Fibroblast of gingiva (primary cell): ENCODE results near the gene SYTL1.
A peak's percentile ranks its signal among the peaks of the same experiment; 100 is the strongest.

ENCODE experiments used
- DNase-seq: peaks from one replicate; pipeline ENCODE4 v3.0.0-alpha.2; 2011; ENCODE audit warnings: low read depth

SYTL1 gene

DNA sequence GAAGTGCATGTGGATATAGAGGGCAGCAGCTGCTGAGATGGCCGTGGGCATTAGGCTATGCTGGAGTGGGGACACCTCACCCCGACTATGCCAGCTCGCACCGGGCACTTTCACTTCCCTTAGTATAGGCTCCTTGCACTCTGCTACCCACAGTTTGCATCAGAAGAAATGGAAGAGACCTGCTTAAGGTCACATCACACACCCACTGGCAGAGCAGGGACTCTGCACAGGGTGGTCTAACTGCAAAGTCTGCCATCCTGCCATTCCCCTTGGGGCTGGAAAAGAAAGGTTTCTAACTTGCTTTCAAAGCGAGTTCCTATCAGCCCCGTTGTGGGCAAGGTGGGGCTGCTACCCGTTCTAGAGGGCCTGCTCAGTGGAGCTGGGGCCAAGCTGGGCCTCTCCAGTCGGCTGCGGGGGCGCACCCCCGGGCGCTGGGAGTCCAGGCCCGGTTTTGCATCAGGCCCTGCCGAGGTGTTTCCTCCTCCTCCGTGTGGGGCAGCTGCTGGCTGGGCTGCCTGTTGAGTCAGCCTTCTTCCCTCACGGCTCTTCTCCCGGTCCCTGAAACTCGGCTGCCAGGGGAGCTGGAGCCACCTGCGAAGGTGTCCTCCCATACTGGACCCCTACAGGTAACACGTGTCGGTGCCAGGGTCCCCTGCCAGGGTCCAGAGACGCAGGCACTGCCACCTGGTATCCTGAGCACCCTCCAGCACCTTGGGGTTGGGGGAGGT lies at the start of gene SYTL1:
TSS of gene SYTL1 (plus strand) at position 498 of the 728 bp plus-strand sequence. CDS start 3,313 bp downstream, outside the sequence.
- peak; percentile 30 for DNase-seq

- no peak for DNase-seq
Measured at GRCh38 chr1:27292106-27292505, 49.7 kb upstream of the SYTL1 start.

DNA sequence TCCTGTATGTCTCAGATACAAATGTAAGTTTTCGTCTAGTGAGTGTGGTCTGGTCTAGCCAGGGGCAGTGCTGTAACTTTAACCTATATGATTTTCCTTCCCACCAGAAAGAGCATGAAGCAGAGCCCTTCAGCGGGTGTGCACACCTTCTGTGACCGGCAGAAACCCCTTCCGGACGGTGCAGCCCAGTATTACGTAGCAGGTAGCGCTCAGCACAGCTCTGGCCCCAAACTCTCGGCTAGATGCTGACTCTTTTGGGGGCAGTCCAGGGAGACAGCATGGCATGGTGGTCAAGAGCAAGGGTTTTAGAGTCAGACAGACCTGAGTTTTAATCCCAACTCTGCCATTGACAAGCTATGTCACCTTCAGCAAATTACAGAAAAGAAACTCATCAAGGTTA lies 47.9 kb upstream of the SYTL1 start:
- no peak for DNase-seq

DNA sequence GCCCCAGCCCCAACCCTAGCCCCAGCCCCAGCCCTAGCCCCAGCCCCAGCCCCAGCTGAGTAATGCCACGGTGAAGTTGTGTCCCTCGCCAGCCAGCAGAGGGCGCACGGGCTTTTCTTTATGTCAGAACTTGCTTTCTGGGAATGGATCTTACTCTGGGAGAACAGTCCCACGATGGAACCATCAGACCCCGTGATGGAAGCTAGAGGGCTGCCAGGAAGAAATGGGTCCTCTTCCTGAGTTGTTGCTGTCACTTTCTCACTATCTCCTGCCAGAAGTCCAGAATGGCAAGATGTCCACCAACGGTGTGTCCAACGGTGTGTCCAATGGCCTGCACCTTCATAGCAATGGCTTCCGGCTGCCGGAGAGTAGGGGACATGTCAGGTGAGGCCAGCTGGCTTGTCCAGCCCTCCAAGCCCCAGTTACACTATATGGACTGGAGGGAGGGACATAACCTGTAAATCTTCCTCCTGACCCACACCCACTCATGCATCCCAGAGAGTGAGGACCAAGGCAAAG lies 45.0 kb upstream of the SYTL1 start:
- peak; percentile 30 for DNase-seq

DNA sequence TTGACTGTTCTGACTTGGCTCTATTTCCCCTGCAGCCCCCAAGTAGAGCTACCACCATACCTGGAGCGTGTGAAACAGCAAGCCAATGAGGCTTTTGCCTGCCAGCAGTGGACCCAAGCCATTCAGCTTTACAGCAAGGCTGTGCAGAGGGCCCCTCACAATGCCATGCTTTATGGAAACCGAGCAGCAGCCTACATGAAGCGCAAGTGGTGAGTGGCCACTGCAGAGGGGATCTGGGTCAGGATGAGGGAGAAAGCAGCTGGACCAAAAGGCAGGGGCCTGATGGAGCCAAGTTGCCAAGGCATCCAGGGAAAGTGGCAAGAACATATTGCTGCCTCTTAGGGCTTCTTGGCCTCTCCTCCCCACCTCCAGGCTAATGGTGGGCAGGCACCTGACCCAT lies 43.9 kb upstream of the SYTL1 start:
- no peak for DNase-seq

DNA sequence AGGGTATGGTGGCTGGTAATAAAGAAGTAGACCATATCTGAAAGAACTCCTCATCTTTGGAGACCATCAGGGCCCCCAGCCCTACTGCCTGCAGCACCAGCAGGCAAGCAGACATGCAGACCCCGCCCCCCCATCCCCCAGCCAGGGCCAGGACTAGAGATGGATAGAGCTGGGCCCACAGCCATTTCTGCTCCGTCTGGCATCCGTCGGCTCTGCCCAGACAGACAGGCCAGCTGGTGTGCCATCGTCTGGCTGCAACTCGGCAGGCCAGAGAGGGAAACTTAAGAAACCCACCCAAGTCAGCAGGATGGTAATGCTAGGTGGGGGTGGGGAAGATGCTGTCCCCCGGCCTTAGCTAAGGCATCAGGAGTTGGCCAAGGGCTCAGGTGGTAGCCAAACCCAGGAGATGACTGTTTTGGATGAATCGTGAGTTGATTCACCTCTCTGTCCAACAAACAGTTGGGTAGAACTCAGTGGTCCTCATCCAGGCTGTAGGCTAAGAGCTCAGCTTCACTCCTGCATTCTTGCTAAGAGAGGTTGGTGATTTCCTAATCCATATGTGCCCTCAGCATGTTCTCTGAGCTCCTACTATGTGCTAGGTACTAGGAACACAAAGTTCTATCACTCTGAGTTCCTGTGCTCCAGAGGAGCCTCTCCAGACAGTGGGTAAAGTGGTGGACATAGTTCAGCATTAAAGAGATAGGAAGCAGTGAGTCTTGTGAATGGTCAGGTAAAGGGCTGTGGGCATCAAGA lies 43.0 kb upstream of the SYTL1 start:
- no peak for DNase-seq

DNA sequence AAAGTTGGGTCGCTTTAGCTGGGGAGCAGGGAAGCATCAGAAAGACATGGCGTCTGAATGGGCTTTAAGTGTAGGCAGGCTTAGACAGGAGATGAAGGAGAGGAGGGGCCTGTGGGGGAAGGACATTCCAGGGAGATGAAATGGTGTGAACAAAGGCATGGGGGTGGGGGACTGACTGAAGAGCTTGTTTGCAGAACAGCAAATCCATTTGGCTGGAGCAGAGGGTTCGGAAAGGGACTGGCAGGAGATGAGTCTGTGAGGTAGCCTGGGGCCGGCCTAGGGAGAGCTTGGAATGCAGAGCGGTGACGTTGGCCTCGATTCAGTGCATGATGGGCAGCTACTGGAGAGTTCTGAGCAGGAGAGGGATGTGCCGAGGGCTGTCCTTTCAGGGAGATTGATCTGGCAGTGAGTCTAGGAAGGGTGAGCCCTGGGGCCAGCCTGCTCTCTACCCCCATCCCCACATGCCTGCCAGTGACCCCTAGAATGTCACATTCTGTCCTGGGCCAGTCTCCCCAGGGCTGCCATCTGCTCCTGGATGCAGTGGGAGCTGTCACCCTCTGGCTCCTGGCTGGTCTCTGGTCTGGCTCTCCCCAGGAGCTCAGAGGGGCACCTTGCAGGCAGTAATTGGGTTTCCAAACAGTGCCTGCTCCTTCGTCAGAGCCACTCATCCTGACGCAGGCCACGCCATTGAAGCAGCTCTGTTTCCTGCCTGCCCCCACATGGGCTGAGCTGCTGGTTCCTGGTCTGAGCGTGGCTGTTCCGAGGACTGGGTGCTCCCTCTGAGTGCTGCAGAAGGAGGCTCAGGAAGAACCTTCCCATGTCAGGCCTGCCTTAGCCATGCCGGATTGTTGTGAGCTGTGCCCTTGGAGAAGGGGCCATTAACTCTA lies 42.2 kb upstream of the SYTL1 start:
- DNase-seq, result peak; percentile 96

GRCh38 chr1:27300341-27301051 lies 41.3 kb upstream of the SYTL1 start:
- DNase-seq, result peak; percentile 83

- DNase-seq, result no peak
Measured at GRCh38 chr1:27301052-27301422, 40.8 kb upstream of the SYTL1 start.

GRCh38 chr1:27301582-27302199 lies 40.1 kb upstream of the SYTL1 start:
- no peak for DNase-seq

- no peak for DNase-seq
Measured at GRCh38 chr1:27302612-27303011, 39.2 kb upstream of the SYTL1 start.

GRCh38 chr1:27303509-27303908 lies 38.3 kb upstream of the SYTL1 start:
- DNase-seq, result no peak

- DNase-seq, result no peak
Measured at GRCh38 chr1:27306071-27306470, 35.8 kb upstream of the SYTL1 start.

DNA sequence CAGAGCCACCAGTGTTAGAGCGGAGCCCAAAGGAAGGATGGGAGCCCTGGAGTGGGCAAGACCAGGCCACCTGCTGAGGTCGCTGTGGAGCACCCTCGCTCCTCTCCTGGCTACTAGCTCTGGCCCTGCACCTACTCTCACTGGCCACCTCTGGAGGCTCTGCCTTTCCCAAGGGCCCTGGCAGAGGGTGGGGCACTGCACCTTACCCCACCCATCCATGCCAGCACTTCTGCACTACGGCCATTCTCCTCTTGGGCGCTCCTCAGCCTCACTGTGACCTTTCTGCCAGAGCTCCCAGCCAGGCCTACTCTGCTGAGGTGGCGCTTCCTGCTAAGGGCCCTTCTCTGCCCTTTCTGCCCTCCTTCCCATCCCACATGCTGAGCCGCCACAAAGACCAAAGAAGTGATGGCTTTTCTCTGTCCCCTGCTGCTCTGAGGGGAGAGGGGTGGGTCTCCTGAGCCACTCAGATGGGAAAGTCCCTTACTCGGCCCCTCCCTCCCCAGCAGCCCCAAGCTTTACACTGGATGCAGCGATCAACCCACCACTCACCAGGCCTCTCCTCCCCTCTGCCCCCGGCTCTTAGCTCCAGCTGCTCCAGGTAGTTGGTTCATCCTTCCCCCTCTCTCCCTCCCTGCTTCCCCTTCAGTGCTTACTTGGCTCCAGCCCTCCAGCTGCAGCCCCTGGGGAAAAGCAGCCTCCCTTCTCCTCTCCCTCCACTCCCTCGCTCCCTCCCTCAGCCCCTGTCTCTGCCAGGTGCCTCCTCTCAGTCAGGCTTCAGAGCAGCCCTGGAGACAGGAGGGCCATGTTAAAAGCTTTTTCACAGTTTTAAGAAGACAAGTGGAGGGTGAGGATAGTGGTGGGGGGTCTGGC lies 34.7 kb upstream of the SYTL1 start:
- no peak for DNase-seq

- no peak for DNase-seq
Measured at GRCh38 chr1:27307874-27308598, 33.8 kb upstream of the SYTL1 start.

- no peak for DNase-seq
Measured at GRCh38 chr1:27314169-27314568, 27.7 kb upstream of the SYTL1 start.

GRCh38 chr1:27314737-27315136 lies 27.1 kb upstream of the SYTL1 start:
- DNase-seq, result no peak

DNA sequence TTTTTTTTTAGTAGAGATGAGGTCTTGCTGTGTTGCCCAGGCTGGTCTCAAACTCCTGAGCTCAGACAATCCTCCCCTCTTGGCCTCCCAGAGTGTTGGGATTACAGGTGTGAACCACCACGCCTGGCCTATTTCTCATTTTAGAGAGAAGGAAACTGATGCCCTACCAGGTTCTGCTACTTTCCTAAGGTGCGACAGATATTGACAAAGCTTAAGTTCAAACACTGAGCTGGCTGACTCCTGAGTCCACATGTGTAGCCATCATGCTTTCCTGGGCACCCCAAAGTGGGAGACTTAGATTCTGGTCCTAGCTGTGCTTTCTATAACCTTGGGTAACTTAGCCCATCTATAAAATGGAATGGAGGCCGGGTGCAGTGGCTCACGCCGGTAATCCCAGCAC lies 25.0 kb upstream of the SYTL1 start:
- DNase-seq, result no peak

- DNase-seq, result no peak
Measured at GRCh38 chr1:27318136-27318535, 23.7 kb upstream of the SYTL1 start.

GRCh38 chr1:27318596-27318995 lies 23.2 kb upstream of the SYTL1 start:
- DNase-seq, result peak; percentile 49
